ENCODE measurements around the gene YTHDC2. TPM values are rescaled to one million over a fixed set of nuclear protein-coding genes. Genes with fewer than 3 reads are reported as not detected.

Gene YTHDC2
- 22.2 and 24.6 TPM in 2 replicates for total RNA-seq (2022)
- percentile 87 among the genes with signal in this experiment for Bru-seq, nascent RNA
- BruChase-seq, experiment 1, labeled RNA remaining after a 6-hour chase, result percentile 81 among the genes with signal in this experiment
- percentile 90 among the genes with signal in this experiment for BruChase-seq, experiment 2, labeled RNA remaining after a 2-hour chase
- long read RNA-seq, full-length matches to known transcripts, result 18 of 43 reads
- long read RNA-seq, partial matches to known transcripts, result 10 of 43 reads
- long read RNA-seq, other reads (novel, unspliced or antisense), result 15 of 43 reads

DNA sequence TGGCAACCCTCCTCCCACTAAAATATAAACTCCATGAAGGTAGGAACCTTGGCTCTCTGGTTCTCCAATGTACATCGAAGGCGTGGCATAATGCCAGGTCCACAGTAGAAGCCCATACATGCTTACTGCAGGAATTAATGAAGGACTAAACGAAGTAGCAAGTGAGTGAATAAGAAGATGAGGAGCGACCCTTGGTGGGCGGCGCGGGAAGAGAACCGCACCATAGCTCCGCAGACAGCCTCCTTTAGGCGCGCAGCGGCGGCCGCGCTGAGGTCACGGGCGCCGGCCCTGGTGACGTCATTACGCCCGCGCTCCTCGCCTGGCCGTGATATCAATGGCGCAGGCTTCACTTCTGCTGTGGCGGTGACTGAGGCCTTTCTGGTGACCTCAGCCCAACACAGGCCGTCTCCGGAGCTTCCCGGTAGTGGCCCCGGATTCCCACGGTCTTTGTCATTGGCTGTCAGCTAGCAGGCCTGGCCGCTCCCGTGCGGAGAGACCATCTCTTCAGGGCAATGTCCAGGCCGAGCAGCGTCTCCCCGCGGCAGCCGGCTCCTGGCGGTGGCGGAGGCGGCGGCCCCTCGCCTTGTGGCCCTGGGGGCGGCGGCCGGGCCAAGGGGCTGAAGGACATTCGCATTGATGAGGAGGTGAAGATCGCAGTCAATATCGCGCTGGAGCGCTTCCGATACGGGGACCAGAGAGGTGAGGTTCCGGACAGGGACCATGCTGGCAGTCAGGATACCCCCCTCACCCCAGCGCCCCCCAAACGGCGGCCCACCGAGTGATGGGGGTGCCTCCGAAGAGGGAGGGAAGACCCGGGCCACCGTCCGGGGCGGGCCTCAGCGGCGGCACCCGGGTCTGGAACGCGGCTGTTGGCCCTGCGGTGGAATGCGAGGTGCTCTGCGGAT, at the start of gene YTHDC2:
TSS of gene YTHDC2 (plus strand) at position 311 of the 905 bp plus-strand sequence. CDS start at position 513, 202 bp downstream.
- peaks cover 40% of the 10 kb centered on the region for H3K4me1 Mint-ChIP-seq (ENCODE audit: insufficient read depth, unreplicated experiment)
- ChIA-PET CTCF (interaction anchor here (0.6 to 9.0 kb wide), 12 partner anchors 11 to 592 kb away, joined by 3 to 109 read pairs (median 8); partner anchors contain the start of genes MCC and REEP5), POLR2A (interaction anchor here (0.5 to 5.2 kb wide), 17 partner anchors 9 to 555 kb away, joined by 3 to 37 read pairs (median 5); partner anchors contain the start of genes DCP2 and MCC)
- TF ChIP-seq, protein P1, sequence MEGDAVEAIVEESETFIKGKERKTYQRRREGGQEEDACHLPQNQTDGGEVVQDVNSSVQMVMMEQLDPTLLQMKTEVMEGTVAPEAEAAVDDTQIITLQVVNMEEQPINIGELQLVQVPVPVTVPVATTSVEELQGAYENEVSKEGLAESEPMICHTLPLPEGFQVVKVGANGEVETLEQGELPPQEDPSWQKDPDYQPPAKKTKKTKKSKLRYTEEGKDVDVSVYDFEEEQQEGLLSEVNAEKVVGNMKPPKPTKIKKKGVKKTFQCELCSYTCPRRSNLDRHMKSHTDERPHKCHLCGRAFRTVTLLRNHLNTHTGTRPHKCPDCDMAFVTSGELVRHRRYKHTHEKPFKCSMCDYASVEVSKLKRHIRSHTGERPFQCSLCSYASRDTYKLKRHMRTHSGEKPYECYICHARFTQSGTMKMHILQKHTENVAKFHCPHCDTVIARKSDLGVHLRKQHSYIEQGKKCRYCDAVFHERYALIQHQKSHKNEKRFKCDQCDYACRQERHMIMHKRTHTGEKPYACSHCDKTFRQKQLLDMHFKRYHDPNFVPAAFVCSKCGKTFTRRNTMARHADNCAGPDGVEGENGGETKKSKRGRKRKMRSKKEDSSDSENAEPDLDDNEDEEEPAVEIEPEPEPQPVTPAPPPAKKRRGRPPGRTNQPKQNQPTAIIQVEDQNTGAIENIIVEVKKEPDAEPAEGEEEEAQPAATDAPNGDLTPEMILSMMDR (IDR thresholded peaks at IDR 0.05; ENCODE audit: unreplicated experiment), result peak; percentile 8
- H3K4me3 Mint-ChIP-seq (ENCODE audit: unreplicated experiment), result peak within 1 kb of the TSS; percentile 89
- intact Hi-C loops (cut with micrococcal nuclease), result loop anchor here (1.0 to 5.0 kb wide), 5 partner anchors 93 to 961 kb away; partner anchors contain the start of gene DCP2
- peak; percentile 82 for DNase-seq (ENCODE audit: unreplicated experiment)
- H3K9me3 Mint-ChIP-seq (ENCODE audit: unreplicated experiment), result no peaks in the 10 kb centered on the region
- peak within 1 kb of the TSS; percentile 91 for H3K27ac Mint-ChIP-seq (ENCODE audit: low read depth, unreplicated experiment)
- peaks cover 9% of the 10 kb centered on the region for H3K36me3 Mint-ChIP-seq (ENCODE audit: insufficient read depth, unreplicated experiment)
- H3K27me3 Mint-ChIP-seq (ENCODE audit: insufficient read depth, unreplicated experiment), result no peaks in the 10 kb centered on the region
- no TSS peak for BruUV-seq (replicated peaks)

DNA sequence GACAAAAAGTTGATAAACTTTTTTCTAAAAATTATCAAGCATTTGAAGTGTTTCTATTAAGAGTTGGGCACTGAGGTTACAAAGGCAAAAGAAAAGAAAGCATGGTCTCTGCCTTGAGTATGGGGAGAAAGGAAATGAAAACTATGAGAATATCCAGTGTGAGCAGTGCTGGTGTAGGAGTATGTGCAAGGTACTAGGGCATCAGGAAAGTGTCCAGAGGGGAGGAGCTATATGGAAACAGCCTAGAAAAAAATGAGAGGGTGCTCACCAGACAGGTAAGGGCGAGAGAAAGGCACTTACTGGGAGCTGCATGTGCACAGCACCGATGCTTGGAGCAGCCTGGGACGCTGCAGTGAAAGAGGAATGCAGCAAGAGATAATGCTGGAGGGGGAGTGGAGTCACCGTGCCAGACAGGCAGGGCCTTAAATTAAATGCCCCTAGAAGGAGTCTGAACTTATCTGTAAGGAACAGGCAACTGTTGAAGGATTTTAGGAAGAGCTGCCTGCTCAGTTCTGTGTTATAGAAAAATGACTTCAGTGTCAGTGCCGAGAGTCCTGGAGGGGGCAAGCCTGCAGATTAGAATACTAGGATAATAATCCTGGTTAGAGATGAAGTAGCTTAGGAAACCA, 39.3 kb upstream of the YTHDC2 start:
- CTCF ChIA-PET, result interaction anchor here (0.6 to 1.2 kb wide), 2 partner anchors 13 to 100 kb away, joined by 3 to 4 read pairs; no protein-coding TSS in a partner anchor
- Mint-ChIP-seq H3K27me3 (ENCODE audit: insufficient read depth, unreplicated experiment) (no peaks in the 10 kb centered on the region), H3K36me3 (ENCODE audit: insufficient read depth, unreplicated experiment) (no peaks in the 10 kb centered on the region), H3K9me3 (ENCODE audit: unreplicated experiment) (peaks cover 14% of the 10 kb centered on the region), H3K4me1 (ENCODE audit: insufficient read depth, unreplicated experiment) (peaks cover 12% of the 10 kb centered on the region), H3K27ac (ENCODE audit: low read depth, unreplicated experiment) (no peak overlapping the region), H3K4me3 (ENCODE audit: unreplicated experiment) (no peak overlapping the region)
- TF ChIP-seq, protein P1 (IDR thresholded peaks at IDR 0.05; ENCODE audit: unreplicated experiment), result no peak
- DNase-seq (ENCODE audit: unreplicated experiment), result no peak
- intact Hi-C loops (cut with micrococcal nuclease), result no loop called here
- no TSS peak for BruUV-seq (replicated peaks)
- POLR2A ChIA-PET, result interaction anchor here (4.3 kb wide), 1 partner anchor 13 kb away, joined by 32 read pairs; the partner anchor contains the start of gene MCC

DNA sequence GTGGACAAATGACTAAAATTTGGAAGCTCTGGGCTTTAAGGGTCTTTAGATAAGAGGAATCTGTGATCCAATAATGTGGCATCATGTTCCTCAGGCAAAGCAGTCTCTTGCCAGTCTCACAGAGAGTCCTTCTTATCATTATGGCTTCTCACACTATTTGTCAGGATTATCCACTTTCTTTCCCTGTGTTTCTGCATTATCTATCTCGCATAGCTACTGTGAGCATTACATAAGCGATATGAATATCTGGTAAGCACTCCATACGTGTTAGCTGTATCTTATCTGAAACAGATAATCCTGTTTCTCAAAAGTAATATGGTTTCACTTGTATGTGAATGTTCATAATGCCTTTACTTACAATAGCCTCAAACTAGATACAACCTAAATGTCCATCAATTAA, 34.8 kb upstream of the YTHDC2 start:
- Mint-ChIP-seq H3K9me3 (ENCODE audit: unreplicated experiment) (peaks cover 7% of the 10 kb centered on the region), H3K27ac (ENCODE audit: low read depth, unreplicated experiment) (no peak overlapping the region), H3K27me3 (ENCODE audit: insufficient read depth, unreplicated experiment) (no peaks in the 10 kb centered on the region), H3K36me3 (ENCODE audit: insufficient read depth, unreplicated experiment) (no peaks in the 10 kb centered on the region), H3K4me3 (ENCODE audit: unreplicated experiment) (no peak overlapping the region), H3K4me1 (ENCODE audit: insufficient read depth, unreplicated experiment) (peaks cover 25% of the 10 kb centered on the region)
- BruUV-seq (replicated peaks), result no TSS peak
- DNase-seq (ENCODE audit: unreplicated experiment), result no peak
- POLR2A ChIA-PET, result interaction anchor here (1.4 to 1.9 kb wide), 3 partner anchors 10 to 502 kb away, joined by 3 to 18 read pairs (median 4); partner anchors contain the start of genes DCP2 and MCC
- CTCF ChIA-PET, result interaction anchor here (0.6 to 1.0 kb wide), 2 partner anchors 9 to 139 kb away, joined by 3 to 5 read pairs; partner anchors contain the start of gene MCC
- TF ChIP-seq, protein P1 (IDR thresholded peaks at IDR 0.05; ENCODE audit: unreplicated experiment), result no peak
- intact Hi-C loops (cut with micrococcal nuclease), result no loop called here
